ENCODE results near the gene LRIG3. TPM values are rescaled to one million over a fixed set of nuclear protein-coding genes. Genes with fewer than 3 reads are reported as not detected.
"Not testable (repeated sequence)": the region's sequence is repeated elsewhere in the genome, so short reads cannot be mapped to it uniquely, and the experiment has no call there.

LRIG3 gene
- polyA plus RNA-seq, 1 of the 3 experiments (the other 2 are of a cell fraction) = 0.03 TPM

- H3F3A ChIP-seq (replicated peaks; ENCODE audit: insufficient read depth) = no peaks in the 10 kb centered on the region
- TF ChIP-seq PBX3 (IDR thresholded peaks at IDR 0.05) (no peak), RFX5 (IDR thresholded peaks at IDR 0.05; ENCODE audit: low read length) (no peak), TCF12 (IDR thresholded peaks at IDR 0.05) (no peak), MEF2A (IDR thresholded peaks at IDR 0.05; ENCODE audit: borderline replicate concordance, low read depth) (no peak), SIN3A (IDR thresholded peaks at IDR 0.05; ENCODE audit: borderline replicate concordance, low read depth, low read length) (no peak), SMC3 (IDR thresholded peaks at IDR 0.05; ENCODE audit: low read depth, low read length) (no peak), POLR2AphosphoS5 (IDR thresholded peaks at IDR 0.05; ENCODE audit: low read depth, low read length) (no peak), EP300 (IDR thresholded peaks at IDR 0.05; ENCODE audit: borderline replicate concordance in 1 of 2, low read depth in 1 of 2, low read length in 1 of 2) (no peak), EZH2phosphoT487 (IDR thresholded peaks at IDR 0.05; ENCODE audit: borderline replicate concordance, low read depth) (no peak), FOXJ3 (CRISPR knock-in tag; IDR thresholded peaks at IDR 0.05) (no peak), CHD2 (IDR thresholded peaks at IDR 0.05; ENCODE audit: low read length, partially characterized antibody) (no peak), CTCF (IDR thresholded peaks at IDR 0.05) (no peak), MXI1 (IDR thresholded peaks at IDR 0.05; ENCODE audit: low read depth, low read length) (no peak), TEAD4 (IDR thresholded peaks at IDR 0.05; ENCODE audit: borderline replicate concordance, insufficient read depth) (no peak), YY1 (IDR thresholded peaks at IDR 0.05; ENCODE audit: low read depth) (no peak), USF1 (IDR thresholded peaks at IDR 0.05; ENCODE audit: borderline replicate concordance, low read depth) (no peak), FOXM1 (IDR thresholded peaks at IDR 0.05; ENCODE audit: low read depth) (no peak), JUND (IDR thresholded peaks at IDR 0.05) (no peak), ELF1 (IDR thresholded peaks at IDR 0.05) (no peak), NRF1 (IDR thresholded peaks at IDR 0.05; ENCODE audit: low read depth, low read length) (no peak)
- H3K4me2 ChIP-seq = no peak overlapping the region
- POLR2A ChIA-PET = no interaction called here
- no peaks in the 10 kb centered on the region for H3K9me2 ChIP-seq
- no peak overlapping the region for H3K9ac ChIP-seq
- H3K79me2 ChIP-seq (ENCODE audit: insufficient read depth) = no peaks in the 10 kb centered on the region
- H3K4me1 ChIP-seq (ENCODE audit: control insufficient read depth in 1 of 2, insufficient read depth in 2 of 2, low read depth in 1 of 2, low read length in 1 of 2) = no peaks in the 10 kb centered on the region
- H3K9me3 ChIP-seq = no peaks in the 10 kb centered on the region
- H3K27me3 ChIP-seq (ENCODE audit: insufficient read depth) = 0 out of 2 replicates have a peak, but pooled peaks cover under 1% of the 10 kb centered on the region
- H4K20me1 ChIP-seq (ENCODE audit: insufficient read depth) = no peaks in the 10 kb centered on the region
- no peak for DNase-seq
- H3K4me3 ChIP-seq (ENCODE audit: low read depth in 2 of 2, low read length in 1 of 2) = no peak overlapping the region
- H3K27ac ChIP-seq (ENCODE audit: low read depth in 2 of 2, low read length in 1 of 2) = no peak overlapping the region
- CTCF ChIA-PET = no interaction called here
- no peak overlapping the region for H2AFZ ChIP-seq (ENCODE audit: low read depth)
- WGBS (ENCODE audit: low lambda C conversion rate) = 19% methylated on average over 9 of the region's 9 CpGs
- H3K36me3 ChIP-seq (replicated peaks in 1 of 2; ENCODE audit: control insufficient read depth in 1 of 2, insufficient read depth in 2 of 2, low read length in 1 of 2) = no peaks in the 10 kb centered on the region
Observed at GRCh38 chr12:58905422-58905821, 14.9 kb downstream of the LRIG3 start.

GRCh38 chr12:58902726-58903125 lies 17.6 kb downstream of the LRIG3 start:
- H3K27ac ChIP-seq (ENCODE audit: low read depth in 2 of 2, low read length in 1 of 2); H3K79me2 ChIP-seq (ENCODE audit: insufficient read depth); H3K9me3 ChIP-seq; H4K20me1 ChIP-seq (ENCODE audit: insufficient read depth); H3K36me3 ChIP-seq (replicated peaks in 1 of 2; ENCODE audit: control insufficient read depth in 1 of 2, insufficient read depth in 2 of 2, low read length in 1 of 2); H3K27me3 ChIP-seq (ENCODE audit: insufficient read depth); H3K4me3 ChIP-seq (ENCODE audit: low read depth in 2 of 2, low read length in 1 of 2); H2AFZ ChIP-seq (ENCODE audit: low read depth); DNase-seq; H3K9ac ChIP-seq; H3K4me2 ChIP-seq; POLR2A ChIA-PET; H3F3A ChIP-seq (replicated peaks; ENCODE audit: insufficient read depth); H3K4me1 ChIP-seq (ENCODE audit: control insufficient read depth in 1 of 2, insufficient read depth in 2 of 2, low read depth in 1 of 2, low read length in 1 of 2); H3K9me2 ChIP-seq: not testable (repeated sequence)
- CTCF ChIA-PET = interaction anchor here (1.6 kb wide), 1 partner anchor 70 kb away, joined by 4 read pairs; no protein-coding TSS in a partner anchor
- 8% methylated on average over 1 of the region's 1 CpG for WGBS (ENCODE audit: low lambda C conversion rate)

Data from SK-N-SH (cell line).